ENCODE data around the gene FDX2. TPM values are rescaled to one million over a fixed set of nuclear protein-coding genes. Genes with fewer than 3 reads are reported as not detected.

FDX2 gene
- 21.0 to 22.3 TPM (median 21.2 TPM) in 3 replicates for total RNA-seq
- long read RNA-seq, transcript FDX2-202 (5 exons, 1,012 nt) = major isoform, 15 of 24 reads
- long read RNA-seq, transcript FDX2-203 (4 exons, 635 nt) = minor isoform, 7 of 24 reads
- long read RNA-seq, partial matches to known transcripts = 1 of 24 reads
- long read RNA-seq, other reads (novel, unspliced or antisense) = 1 of 24 reads

- Mint-ChIP-seq H3K9me3 (ENCODE audit: low read depth) (no peaks in the 10 kb centered on the region), H3K4me3 (ENCODE audit: unreplicated experiment) (peak within 1 kb of the TSS; percentile 93), H3K4me1 (ENCODE audit: low read depth) (peaks cover 15% of the 10 kb centered on the region), H3K36me3 (ENCODE audit: low read depth) (peaks cover 7% of the 10 kb centered on the region), H3K27me3 (ENCODE audit: low read depth) (no peaks in the 10 kb centered on the region), H3K27ac (ENCODE audit: unreplicated experiment) (peak within 1 kb of the TSS; percentile 93)
- no peak for DNase-seq (ENCODE audit: low spot score)
- TF ChIP-seq CTCF (IDR thresholded peaks at IDR 0.05) = no peak
These were observed at the start of gene FDX2 for GRCh38 chr19:10315335-10316214. Gene FDX2 (minus strand): TSS chr19:10316015. CDS start chr19:10315996, 19 bp downstream.

- H3K9me3 Mint-ChIP-seq (ENCODE audit: low read depth) = peaks cover 2% of the 10 kb centered on the region
- no peaks in the 10 kb centered on the region for H3K4me1 Mint-ChIP-seq (ENCODE audit: low read depth)
- no peak overlapping the region for H3K27ac Mint-ChIP-seq (ENCODE audit: unreplicated experiment)
- peaks cover 37% of the 10 kb centered on the region for H3K36me3 Mint-ChIP-seq (ENCODE audit: low read depth)
- DNase-seq (ENCODE audit: low spot score) = peak; percentile 91
- no peak overlapping the region for H3K4me3 Mint-ChIP-seq (ENCODE audit: unreplicated experiment)
- H3K27me3 Mint-ChIP-seq (ENCODE audit: low read depth) = no peaks in the 10 kb centered on the region
- TF ChIP-seq CTCF (IDR thresholded peaks at IDR 0.05) = no peak
These were observed 49.7 kb upstream of the FDX2 start for GRCh38 chr19:10365518-10365917.

DNA sequence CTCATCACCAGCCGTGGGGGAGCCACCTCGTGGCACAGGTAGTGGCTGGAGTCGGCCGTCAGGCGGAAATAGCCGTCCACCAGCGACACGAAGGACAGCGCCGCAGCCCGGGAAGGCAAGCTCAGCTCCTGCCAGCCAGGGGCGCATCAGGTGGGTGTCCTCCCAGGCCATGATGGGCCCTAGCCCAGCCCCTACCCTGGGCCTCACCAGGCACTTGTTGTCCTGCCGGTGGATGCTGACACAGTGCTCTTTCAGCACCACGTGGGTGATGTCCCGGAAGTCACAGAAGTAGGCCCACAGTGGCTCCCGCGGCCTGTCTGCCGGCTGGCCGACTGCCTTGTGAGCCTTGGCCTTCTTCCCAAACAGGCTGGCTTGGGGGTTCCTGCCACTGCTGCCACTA is 48.8 kb upstream of the FDX2 start:
- Mint-ChIP-seq H3K4me3 (ENCODE audit: unreplicated experiment) (no peak overlapping the region), H3K27me3 (ENCODE audit: low read depth) (no peaks in the 10 kb centered on the region), H3K9me3 (ENCODE audit: low read depth) (peaks cover 2% of the 10 kb centered on the region), H3K36me3 (ENCODE audit: low read depth) (peaks cover 34% of the 10 kb centered on the region), H3K27ac (ENCODE audit: unreplicated experiment) (no peak overlapping the region), H3K4me1 (ENCODE audit: low read depth) (no peaks in the 10 kb centered on the region)
- no peak for DNase-seq (ENCODE audit: low spot score)
- TF ChIP-seq CTCF (IDR thresholded peaks at IDR 0.05) = no peak

DNA sequence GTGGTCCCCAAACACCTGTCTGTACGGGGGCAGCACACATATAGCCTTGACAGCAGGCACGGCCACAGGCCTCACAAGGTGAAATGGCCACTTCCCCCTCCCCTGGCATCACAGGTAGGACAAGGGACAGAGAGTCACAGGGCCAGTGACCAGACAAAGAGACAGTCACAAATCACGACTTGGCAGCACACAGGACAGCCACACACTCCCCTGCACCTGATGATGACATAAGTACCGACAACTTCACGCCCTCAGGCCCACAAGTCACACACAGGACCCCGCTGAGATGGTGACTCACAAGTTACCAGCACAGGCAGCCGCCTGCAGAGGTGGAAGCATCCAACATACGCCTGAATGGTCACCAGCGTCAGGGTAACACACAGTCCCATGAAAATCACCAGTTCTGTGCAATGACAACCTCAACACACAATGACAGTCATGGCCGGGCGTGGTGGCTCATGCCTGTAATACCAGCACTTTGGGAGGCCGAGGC is 48.0 kb upstream of the FDX2 start:
- Mint-ChIP-seq H3K27me3 (ENCODE audit: low read depth) (no peaks in the 10 kb centered on the region), H3K36me3 (ENCODE audit: low read depth) (peaks cover 31% of the 10 kb centered on the region), H3K4me1 (ENCODE audit: low read depth) (no peaks in the 10 kb centered on the region), H3K9me3 (ENCODE audit: low read depth) (no peaks in the 10 kb centered on the region), H3K27ac (ENCODE audit: unreplicated experiment) (no peak overlapping the region), H3K4me3 (ENCODE audit: unreplicated experiment) (no peak overlapping the region)
- no peak for TF ChIP-seq CTCF (IDR thresholded peaks at IDR 0.05)
- no peak for DNase-seq (ENCODE audit: low spot score)

- no peak overlapping the region for H3K27ac Mint-ChIP-seq (ENCODE audit: unreplicated experiment)
- H3K27me3 Mint-ChIP-seq (ENCODE audit: low read depth) = no peaks in the 10 kb centered on the region
- no peak for DNase-seq (ENCODE audit: low spot score)
- H3K9me3 Mint-ChIP-seq (ENCODE audit: low read depth) = no peaks in the 10 kb centered on the region
- H3K4me3 Mint-ChIP-seq (ENCODE audit: unreplicated experiment) = no peak overlapping the region
- H3K36me3 Mint-ChIP-seq (ENCODE audit: low read depth) = peaks cover 24% of the 10 kb centered on the region
- no peaks in the 10 kb centered on the region for H3K4me1 Mint-ChIP-seq (ENCODE audit: low read depth)
- TF ChIP-seq CTCF (IDR thresholded peaks at IDR 0.05) = no peak
These were observed 46.4 kb upstream of the FDX2 start for GRCh38 chr19:10362259-10362658.

Measured in chondrocyte (in vitro differentiated cells).